GM18520 (cell line): Measurements from ENCODE around the gene GNB1L.

Experiments used
- ATAC-seq: cut with Tn5 transposase; IDR thresholded peaks from one replicate; pipeline ENCODE4 v1.9.1; 2021; ENCODE audit not compliant: unreplicated experiment

GNB1L gene

DNA sequence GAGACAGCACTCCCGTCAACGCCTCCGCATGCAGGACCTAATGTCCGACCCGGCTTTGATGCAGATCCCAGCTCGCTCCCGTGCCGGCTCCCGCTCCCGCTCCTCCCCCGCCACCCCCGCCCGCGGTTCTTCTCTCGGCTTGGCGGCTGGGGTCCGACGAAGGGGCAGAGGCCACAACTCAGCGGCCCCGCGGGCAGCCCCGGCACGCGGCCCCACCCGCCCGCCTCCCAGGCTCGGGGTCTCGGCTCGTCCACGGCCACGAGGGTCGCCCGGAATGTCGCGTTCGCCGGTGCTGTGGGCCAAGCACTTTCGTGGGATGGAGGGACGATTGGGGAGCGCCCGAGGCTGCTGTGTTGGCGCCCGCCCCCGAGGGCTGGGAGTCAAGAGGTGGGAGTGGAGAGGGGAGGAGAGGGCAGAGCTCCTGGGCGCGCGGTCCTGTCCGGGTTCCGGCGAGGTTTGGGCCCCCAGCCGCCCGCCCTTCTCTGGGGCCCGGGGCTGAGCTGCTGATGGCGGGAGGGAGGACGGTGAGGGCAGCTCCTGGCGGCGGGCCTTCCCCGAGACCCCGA, 99.4 kb downstream of the GNB1L start:
- ATAC-seq, result no peak

DNA sequence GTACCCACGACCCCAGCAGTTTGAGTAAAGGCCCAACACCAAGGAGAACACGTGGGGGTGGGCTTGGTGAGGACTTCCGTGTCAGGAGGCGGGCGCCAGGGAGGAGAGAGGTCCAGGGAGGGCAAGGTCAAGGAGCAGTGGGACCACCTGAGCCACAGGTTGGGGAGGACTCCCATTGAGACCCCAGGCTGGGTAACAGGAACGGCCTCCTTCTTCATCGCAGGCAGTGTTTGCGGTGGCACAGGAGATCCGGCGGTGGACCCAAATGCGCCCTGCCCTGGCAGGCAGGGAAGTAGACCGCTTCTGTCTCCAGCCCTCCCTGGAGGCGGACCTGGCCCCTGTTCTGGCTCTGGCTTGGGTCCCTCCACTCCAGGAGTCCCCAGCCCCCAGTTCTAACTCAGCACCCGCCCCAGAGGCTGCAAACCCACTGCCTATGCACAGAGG, 100.0 kb downstream of the GNB1L start:
- no peak for ATAC-seq

DNA sequence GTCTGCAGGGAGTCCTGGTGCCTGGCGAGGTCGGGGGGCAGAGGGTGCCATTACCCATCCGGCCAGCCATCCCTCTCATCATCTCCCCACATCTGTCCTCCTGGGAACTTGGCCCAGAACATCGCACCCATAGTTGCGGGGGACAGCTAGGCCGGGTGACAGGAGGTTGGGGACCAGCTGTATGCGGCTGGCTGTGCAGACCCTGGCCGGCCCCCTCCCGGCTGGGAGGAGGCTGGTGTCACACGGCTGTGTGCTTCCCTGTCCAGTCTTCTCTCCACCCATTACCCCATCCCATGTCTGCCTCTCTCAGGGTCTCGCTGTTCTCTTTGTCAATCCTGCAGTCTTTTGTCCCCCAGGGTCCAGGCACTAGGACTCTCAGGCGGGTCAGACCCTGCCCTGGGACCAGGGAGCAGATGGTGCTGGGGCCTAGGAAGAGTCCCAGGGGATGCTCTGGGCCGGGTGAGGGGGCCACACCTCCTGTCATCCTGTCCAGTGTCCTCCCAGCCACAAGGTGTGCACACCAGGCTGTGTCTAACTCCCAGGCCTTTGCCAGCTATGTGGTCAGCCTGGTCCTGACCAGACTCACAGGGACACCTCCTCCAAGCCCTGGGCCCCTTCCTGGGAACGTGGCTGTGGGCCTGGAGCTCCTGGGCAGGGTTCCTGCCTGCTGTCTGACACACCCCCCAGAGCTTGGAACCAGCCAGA, 100.5 kb downstream of the GNB1L start:
- no peak for ATAC-seq

DNA sequence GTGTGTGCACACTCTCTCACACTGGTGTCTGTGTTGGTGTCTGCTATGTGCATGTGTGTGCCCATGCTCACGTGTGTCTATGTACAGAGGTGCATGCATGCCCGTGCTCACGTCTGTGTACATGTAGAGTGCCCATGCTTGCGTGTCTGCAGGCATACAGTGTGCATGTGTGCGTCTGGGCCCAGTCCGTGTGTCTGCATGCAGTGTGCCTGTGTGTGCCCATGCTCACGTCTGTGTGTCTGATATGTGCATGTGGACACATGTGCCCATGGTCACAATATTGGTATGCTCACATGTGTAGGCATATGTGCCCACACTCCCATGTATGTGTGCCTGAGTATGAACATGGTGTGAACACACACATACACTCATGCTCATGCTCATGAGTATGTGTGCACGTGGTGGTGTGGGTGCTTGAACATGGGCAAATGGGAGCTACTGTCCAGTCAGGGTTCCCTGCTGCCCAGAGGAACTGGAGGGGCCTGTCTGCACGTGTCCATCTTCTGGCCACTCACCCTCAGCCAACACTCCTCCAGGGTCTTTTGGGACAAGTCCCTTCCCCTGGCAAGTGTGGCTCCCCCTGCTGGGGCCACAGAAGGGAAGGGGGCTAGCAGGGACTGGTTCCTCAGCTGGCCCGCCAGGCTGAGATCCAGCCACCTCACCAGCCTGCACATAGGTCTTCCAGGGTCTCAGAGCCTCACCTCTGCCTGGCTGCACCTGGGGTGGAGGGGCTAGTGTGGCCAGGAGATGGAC, 101.4 kb downstream of the GNB1L start:
- no peak for ATAC-seq

DNA sequence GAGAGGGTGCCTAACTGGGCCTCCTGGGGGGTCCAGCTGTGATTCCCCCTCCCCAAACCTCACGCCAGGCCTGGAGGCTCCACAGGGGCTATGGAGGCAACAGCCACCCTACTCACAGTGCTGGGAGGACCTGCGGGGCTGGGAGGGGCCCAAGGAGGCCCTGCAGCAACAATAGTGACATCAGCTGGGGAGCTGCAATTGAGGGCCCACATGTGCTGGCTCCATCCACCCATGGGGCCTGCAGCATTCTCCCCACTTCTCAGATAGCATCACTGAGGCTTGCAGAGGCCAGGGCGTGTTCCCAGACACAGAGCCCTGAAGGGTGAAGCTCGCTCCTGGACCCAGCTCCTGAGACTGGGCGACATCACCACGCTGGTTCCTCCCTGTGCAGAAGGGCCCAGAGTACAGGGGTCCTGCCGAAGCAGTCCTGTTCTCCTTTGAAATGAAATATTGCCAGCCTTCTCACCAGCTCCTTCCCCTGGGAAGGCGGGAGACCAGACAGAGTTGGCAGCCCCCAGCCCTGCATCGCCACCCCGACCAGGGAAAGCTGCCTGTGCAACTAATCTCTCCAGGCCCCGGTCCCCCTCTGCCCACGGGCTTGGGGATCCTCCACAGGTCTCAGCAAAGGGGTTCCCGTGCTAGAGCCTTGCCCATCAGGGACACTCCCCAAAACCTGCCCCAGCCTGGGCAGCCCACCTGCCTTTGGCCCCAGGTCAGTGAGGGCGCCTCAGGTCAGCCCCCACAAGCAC, 103.0 kb downstream of the GNB1L start:
- no peak for ATAC-seq

DNA sequence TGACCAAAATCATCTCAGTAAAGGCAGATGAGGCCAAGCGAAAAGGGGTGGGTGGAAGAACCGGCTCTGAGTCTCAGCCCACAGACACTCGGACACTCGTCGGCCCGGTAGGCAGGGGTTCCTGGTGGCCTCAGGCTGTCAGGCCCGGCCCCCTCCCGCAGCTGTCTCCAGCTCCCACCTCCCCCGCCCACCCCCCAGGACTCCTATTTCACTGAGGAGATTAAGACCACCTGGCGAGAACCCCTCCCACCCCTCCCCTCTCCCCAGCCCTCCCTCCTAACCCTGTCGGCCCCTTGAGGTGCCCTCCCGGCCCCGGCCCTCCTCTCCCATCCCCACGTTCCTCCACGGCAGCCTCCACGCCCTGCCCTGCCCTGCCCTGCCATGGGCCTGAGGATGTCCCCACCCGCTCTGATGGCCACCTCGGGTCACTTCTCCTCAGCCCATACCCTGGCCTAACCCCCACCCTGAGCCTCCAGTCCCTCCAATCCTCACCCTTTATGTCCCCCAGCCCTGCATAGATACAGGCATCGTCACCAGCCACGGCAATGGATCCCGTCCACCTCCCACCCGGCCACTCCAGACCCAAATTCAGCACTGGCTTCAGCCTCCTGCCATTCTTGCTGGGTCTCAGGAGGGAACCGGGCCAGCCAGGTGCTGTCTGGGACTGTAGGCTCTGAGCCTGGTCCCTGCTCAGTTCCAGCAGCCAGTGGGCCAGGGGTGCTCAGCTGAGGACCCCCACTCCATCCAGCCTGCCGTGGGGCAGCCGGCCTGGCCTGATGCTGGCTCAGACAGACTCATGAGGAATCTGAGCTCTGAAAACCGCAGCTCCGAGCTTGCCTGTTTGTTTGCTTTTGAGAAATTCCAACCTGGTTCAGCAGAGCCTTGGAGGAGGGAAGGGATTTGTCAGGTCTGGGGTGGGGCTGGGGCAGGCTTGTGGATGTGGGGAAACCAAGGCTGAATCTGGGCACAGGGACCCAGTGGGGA, 103.9 kb downstream of the GNB1L start:
- ATAC-seq, result no peak

DNA sequence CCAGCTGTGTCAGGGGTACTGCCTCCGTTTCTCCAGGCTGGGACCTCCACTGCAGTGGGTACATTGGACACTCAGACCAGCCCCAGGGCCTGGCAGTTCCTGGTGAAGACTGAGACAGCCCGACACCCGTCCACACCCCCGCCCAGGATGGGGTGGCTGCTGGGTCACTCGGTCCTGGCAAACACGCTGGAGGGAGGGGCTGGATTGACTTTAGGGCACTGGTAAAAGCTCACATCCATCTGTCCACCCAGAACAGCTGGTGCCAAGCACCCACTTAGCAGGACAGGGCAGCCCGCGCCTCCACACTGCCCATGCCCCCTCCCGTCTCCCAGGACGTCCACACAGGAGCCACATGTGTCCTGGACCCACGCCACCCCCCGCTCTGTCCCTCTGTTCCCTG, 104.8 kb downstream of the GNB1L start:
- no peak for ATAC-seq

DNA sequence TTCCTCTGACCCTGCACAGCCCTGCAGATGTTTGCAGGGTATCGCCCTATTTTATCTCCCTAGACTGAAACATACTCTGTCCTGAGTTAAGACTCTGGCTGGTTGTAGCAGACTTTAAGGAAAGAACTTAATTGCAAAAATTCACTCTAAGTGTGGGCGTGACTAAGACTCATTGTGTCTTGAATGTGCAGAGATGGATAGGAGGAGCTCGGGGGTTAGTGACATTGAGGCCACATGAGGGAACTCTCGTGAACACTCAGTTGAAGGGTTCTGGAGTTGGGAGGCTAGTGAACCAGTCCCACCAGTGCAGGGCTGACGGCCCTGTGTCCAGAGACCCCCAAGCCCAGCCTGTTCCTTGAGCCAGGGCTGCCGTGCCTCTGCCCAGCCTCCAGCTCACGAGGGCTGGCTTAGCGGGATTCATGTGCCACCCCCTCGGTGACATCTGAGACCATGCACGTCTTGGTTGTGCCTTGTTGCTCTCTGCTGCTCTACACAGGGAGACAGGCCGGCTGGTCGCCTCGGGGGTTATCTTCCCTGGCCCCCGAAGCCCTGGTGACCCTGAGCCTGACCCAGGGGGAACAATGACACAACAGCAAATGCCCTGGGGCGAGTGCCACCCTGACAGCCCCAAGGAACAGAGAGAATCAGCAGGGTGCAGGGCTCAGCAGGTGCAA, 105.5 kb downstream of the GNB1L start:
- no peak for ATAC-seq

DNA sequence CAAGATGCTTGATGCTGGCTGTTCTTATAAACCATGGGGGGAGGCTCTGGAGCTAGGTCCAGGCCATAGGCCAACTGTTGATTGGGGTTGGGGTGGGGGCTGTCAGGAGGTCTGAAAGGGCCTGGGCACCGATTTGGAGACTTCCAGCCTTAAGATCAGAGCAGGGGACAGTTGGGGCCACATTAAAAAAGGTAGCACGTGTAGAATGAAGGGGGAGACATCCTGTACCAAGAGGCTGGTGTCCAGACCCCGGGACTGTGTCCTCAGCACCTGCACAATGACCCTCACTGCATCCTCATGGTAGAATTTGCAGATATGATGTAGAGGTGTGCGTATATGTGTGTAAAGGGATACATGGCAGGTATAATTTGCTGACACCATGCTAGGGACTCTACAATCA, 106.5 kb downstream of the GNB1L start:
- no peak for ATAC-seq

DNA sequence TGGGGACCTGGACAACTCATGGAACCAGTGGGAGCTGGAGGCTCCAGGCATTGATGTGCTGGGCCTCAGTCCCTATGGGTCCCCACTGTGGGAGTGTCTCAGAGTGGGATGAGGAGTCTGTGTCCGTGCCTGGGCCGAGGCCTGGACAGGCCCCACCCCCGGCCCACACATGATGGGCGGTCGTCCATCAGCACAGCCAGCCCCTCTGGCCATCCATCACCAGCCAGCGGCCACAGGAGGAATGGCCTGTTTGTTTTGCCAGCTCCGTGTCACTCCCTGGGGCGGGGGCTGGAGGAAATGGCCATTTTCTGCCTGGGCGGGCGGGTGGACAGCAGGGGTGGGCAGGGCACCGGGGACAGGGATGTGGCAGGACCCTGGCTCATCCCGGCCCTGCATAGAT, 107.1 kb downstream of the GNB1L start:
- ATAC-seq, result no peak

DNA sequence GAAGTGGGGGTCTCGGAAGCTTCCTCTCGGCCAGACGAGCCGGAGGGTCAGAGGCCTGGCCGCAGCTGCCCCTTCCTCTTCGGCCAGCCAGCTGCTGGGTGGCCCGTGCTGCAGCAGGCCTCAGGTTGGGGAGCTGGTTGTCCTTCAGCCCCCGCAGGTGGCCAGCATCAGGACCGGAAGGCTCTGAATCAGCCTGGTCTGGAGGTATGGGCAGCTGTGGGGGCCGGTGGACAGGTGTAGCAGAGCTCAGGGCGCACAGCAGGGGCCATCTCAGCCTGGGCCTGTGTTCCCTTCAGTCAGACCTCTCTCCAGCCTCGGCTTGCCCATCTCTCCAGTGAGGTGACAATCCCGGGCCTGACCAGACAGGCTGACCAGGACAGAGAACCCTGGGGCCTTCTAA, 107.9 kb downstream of the GNB1L start:
- no peak for ATAC-seq

DNA sequence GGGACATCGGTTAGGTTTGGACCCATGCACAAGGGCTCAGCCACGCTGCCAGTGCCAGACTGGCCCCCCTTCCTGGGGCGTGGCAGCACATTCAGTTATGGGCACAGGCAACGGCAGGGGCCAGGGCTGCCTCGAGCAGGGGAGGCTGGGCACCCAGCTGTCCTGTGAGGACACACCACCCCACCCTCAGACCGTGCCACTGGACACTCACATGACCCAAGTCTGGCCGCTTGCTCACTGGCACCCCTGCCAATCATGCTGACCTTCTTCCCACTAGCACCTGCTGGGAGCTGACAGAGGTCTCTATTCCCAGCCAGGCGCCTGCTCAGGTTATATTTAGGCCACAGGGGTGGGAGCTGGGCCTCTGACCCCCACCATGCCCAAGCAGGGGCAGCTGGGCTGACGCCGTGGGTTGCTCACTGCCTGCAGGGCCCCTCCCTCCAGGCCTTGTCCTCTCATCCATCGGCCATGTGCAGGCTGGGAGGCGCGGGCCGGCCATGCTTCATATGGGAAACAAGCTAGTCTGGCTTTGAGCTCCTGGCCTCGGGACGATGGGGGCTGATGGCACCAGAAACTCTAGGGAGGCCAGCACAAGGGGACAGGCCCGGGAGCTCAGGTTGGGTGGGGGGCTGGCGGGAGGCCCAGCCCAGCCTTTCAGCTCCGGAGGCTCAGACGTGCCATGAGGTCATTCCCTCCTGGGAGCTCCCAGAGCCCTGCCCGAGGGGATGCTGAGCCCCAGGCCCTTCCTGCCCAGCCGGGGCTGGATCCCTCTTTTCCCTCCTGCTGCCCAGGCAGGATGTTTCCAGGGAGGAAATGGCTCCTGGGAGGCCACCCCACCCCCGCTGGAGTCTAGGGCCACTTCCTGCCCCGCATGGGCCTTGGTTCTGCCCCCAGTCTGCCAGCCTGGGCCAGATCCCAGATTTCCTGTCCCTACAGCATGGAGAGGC, 109.2 kb downstream of the GNB1L start:
- ATAC-seq, result no peak

DNA sequence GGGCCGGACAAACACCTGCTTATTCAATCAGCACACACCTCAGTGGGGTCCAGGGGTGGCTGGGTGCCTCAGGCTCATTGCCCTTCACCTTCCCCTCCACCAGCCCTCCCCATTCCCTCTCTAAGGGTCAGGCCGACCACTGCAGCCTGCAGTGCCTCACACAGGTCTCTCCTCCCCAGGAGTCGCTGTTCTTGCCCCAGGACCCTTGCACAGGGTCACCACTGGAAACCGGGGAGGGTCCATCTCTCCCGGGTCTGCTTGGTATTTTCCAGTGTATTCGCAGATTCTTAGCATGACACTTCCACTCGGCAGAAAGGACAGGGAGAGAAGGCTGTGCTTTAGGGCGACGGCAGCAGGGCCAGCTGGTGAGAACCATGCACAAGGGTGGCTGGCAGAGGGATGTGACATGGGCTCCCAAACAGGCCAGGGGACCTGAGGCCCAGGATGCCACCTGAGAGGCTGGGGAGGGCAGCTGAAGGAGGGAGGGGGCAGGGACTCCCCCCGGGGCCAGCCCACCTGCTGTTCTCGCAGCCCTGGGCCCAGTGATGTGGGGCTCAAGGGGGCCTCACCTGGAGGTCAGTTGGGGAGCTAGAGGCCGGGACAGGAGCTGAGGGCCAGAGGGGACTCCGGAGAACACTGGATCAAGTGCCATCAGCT, 110.2 kb downstream of the GNB1L start:
- ATAC-seq, result no peak

DNA sequence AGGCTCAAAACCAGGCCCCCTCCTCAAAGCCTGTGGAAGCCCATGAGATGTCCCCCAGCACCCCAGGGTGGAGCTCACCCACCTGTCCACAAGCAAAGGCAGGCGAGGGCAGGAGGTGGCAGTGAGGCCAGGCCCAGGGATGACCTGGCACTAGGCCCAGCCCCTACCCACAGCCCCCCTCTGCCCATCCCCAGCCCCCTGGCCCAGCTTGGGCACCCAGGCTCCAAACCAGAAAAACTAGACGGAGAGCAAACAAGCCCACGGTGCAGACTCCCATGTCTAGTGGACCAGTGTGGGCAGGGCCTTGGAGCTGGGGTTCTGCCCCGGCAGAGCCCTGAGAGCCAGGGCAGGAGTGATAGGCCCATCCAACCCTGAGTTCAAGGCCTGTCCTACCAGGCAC, 111.0 kb downstream of the GNB1L start:
- ATAC-seq, result no peak

DNA sequence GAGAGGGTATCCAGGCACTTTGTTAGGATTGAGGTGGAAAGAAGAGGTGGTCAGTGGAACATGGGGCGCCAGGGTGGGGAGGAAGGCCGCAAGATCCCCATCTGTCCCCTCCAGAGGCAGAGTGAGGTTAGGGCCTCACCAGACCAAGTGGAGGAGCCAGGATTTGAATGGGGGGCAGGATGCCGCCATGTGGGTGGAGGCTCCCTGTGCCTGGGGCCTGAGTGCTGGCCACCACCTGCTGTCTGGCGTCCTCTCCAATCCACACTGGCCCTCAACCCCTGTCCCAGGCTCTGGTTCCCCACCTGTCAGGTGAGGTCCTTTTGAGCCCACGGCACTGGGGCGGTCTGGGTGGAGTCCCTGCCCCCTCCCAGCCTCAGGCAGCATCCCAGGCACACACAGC, 111.6 kb downstream of the GNB1L start:
- no peak for ATAC-seq

DNA sequence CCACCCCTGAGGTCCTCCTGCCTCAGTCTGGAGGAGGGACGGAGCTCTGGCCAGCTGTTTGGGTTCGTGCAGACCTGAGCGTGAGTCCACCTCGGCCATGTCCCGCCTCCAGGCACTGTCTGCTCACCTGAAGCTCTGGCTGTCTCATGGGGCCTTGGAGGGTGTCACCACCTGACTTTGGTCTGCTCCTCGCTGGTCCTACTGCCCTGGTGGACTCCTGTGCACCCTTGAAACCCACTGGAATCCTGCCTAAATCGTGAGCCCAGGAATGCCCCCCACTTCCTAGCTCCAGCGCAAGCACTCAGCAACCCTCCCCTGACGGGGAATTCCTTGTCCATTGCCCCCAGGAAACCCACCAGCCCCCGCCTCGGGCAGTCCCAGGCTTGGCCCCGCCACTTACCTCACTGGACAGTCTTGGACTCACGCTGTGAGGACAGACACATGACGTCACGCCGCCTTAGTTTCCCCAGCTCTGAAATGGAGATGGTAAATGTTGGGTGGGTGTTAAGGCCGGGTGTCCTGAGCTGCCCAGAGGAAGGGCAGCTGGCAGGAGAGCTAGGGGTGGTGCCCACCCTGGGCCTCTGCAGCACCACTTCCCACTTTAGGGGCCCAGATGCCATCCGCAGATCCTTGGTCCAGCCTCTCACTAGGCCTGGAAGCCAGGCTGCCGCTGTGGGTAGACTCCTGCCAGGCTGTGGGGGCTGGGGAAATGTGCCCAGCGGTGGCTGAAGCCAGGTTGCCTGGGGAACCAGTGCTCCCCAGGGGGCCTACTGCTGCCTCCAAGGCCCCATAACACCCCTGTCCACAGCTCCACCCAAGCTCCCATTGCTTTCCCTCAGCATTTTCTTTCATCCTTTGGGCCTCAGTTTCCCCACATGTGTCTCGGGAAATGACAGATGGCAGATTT, 112.3 kb downstream of the GNB1L start:
- no peak for ATAC-seq

DNA sequence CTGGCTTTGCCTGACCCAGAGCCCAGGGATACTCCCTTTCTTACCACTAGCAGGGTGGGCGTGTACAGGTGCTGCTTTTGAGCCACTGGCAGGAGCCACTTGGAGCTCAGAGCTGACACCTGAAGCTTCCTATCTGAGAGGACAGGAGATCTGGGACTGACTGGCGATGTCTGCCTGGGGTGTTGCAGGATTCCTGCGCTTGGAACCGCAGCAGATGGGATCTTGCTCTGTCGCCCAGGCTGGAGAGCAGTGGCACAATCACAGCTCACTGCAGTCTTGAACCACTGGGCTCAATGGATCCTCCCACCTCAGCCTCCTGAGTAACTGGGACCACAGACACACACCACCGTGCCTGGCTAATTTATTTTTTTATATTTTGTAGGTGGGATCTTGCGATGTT, 113.6 kb downstream of the GNB1L start:
- no peak for ATAC-seq
